Neural cell (in vitro differentiated cells): ENCODE measurements around the gene HAUS3. TPM values are rescaled to one million over a fixed set of nuclear protein-coding genes. Genes with fewer than 3 reads are reported as not detected.

Experiments
- H2AFZ ChIP-seq: fragments of 200-600, 300-800 bp; sonication (generic), shearing (Covaris generic); 2 replicates; pipeline ENCODE4 v1.6.0; 2014; ENCODE audit warnings: low read depth, mild to moderate bottlenecking, antibody characterized with exemption, low read length, moderate library complexity
- H3F3A ChIP-seq: fragments of 200-600 bp; shearing (Covaris generic); 2 replicates; pipeline ENCODE4 v1.6.1; 2016; ENCODE audit warnings: mild to moderate bottlenecking, moderate library complexity, mixed read lengths, antibody characterized with exemption, low read length; ENCODE audit not compliant: insufficient read depth, poor library complexity, severe bottlenecking
- H3K27ac ChIP-seq: fragments of 200-600, 300-800 bp; sonication (generic), shearing (Covaris generic); 2 replicates; pipeline ENCODE4 v1.5.1; 2014; ENCODE audit warnings: mild to moderate bottlenecking, low read length, moderate library complexity
- H3K27me3 ChIP-seq: fragments of 300-800, 200-600 bp; sonication (generic), shearing (Covaris generic); 2 replicates; pipeline ENCODE4 v1.6.0; 2014; ENCODE audit warnings: mild to moderate bottlenecking, low read depth, low read length, moderate library complexity; ENCODE audit not compliant: insufficient read depth
- H3K36me3 ChIP-seq: fragments of 300-800, 200-600 bp; sonication (generic), shearing (Covaris generic); 2 replicates; pipeline ENCODE4 v1.5.1; 2014; ENCODE audit warnings: mild to moderate bottlenecking, antibody characterized with exemption, low read length, moderate library complexity; ENCODE audit not compliant: insufficient read depth
- H3K4me2 ChIP-seq: fragments of 300-800, 200-600 bp; sonication (generic), shearing (Covaris generic); 2 replicates; pipeline ENCODE4 v1.6.0; 2014; ENCODE audit warnings: mild to moderate bottlenecking, low read length
- H3K4me3 ChIP-seq: fragments of 300-800, 200-600 bp; sonication (generic), shearing (Covaris generic); 2 replicates; pipeline ENCODE4 v1.5.1; 2014; ENCODE audit warnings: mild to moderate bottlenecking, low read length, moderate library complexity
- H3K79me2 ChIP-seq: fragments of 200-600 bp; shearing (Covaris generic); replicated peaks from 2 replicates; pipeline ENCODE4 v1.6.0; 2014; ENCODE audit warnings: mild to moderate bottlenecking, low read length, moderate library complexity; ENCODE audit not compliant: insufficient read depth
- H3K9ac ChIP-seq: fragments of 300-800, 200-600 bp; sonication (generic), shearing (Covaris generic); 2 replicates; pipeline ENCODE4 v1.6.1; 2016; ENCODE audit warnings: mild to moderate bottlenecking, low read length, mixed read lengths
- H3K9me2 ChIP-seq: fragments of 200-600 bp; shearing (Covaris generic); 2 replicates; pipeline ENCODE4 v1.6.1; 2016; ENCODE audit warnings: mild to moderate bottlenecking, low read length, mixed read lengths; ENCODE audit not compliant: insufficient read depth
- H3K9me3 ChIP-seq: fragments of 200-600, 300-800 bp; sonication (generic), shearing (Covaris generic); 2 replicates; pipeline ENCODE4 v1.6.1; 2016; ENCODE audit warnings: mild to moderate bottlenecking, mixed run types, low read length, moderate library complexity, mixed read lengths
- H4K20me1 ChIP-seq: fragments of 200-600 bp; shearing (Covaris generic); 2 replicates; pipeline ENCODE4 v1.6.1; 2016; ENCODE audit warnings: mild to moderate bottlenecking, mixed run types; ENCODE audit not compliant: insufficient read depth
- CTCF ChIP-seq: fragments of 450-650 bp; IDR thresholded peaks from 2 replicates; pipeline ENCODE4 v1.5.1; 2014; ENCODE audit warnings: antibody characterized with exemption, mild to moderate bottlenecking, moderate library complexity; ENCODE audit not compliant: poor library complexity, severe bottlenecking
- EP300 ChIP-seq: fragments of 450-650 bp; conservative IDR thresholded peaks from 2 replicates; pipeline ENCODE4 v1.6.1; 2014; ENCODE audit warnings: antibody characterized with exemption, mild to moderate bottlenecking, moderate library complexity; ENCODE audit not compliant: poor library complexity, severe bottlenecking
- EZH2 ChIP-seq: fragments of 200-600, 300-800 bp; shearing (Covaris generic), sonication (generic); IDR thresholded peaks from 2 replicates; pipeline ENCODE4 v1.6.1; 2014; ENCODE audit warnings: antibody characterized with exemption, low read length, borderline replicate concordance, mild to moderate bottlenecking; ENCODE audit not compliant: insufficient read depth, poor library complexity, severe bottlenecking
- MXI1 ChIP-seq: fragments of 450-650 bp; conservative IDR thresholded peaks from 2 replicates; pipeline ENCODE4 v1.6.1; 2014; ENCODE audit warnings: antibody characterized with exemption, mild to moderate bottlenecking; ENCODE audit not compliant: poor library complexity, severe bottlenecking
- POLR2AphosphoS5 ChIP-seq: IDR thresholded peaks from 2 replicates; pipeline ENCODE4 v1.6.1; 2012
- RAD21 ChIP-seq: fragments of 450-650 bp; conservative IDR thresholded peaks from 2 replicates; pipeline ENCODE4 v1.6.1; 2014; ENCODE audit warnings: antibody characterized with exemption, mild to moderate bottlenecking, moderate library complexity
- REST ChIP-seq: IDR thresholded peaks from 2 replicates; pipeline ENCODE4 v1.6.1; 2012; ENCODE audit warnings: borderline replicate concordance
- SMC3 ChIP-seq: fragments of 450-650 bp; conservative IDR thresholded peaks from 2 replicates; pipeline ENCODE4 v1.6.1; 2014; ENCODE audit warnings: antibody characterized with exemption, mild to moderate bottlenecking, moderate library complexity; ENCODE audit not compliant: poor library complexity
- TAF1 ChIP-seq: IDR thresholded peaks from 2 replicates; pipeline ENCODE4 v1.6.1; 2012; ENCODE audit warnings: low read depth
- polyA plus RNA-seq: library from polyadenylated mRNA; depleted of rRNA; stranded (reverse); fragments of >200 nt; gene quantifications from 2 replicates; pipeline ENCODE4 v1.2.3, GENCODE V29; 2014

The HAUS3 gene
- polyA plus RNA-seq, 1 donor from 2014 or later: 34.2 TPM

- Histone ChIP-seq H3K9ac (no peak overlapping the region), H3K9me2 (no peaks in the 10 kb centered on the region), H3K79me2 (peaks cover 6% of the 10 kb centered on the region), H2AFZ (no peak overlapping the region), H3K4me2 (no peak overlapping the region), H3F3A (no peaks in the 10 kb centered on the region), H3K9me3 (no peaks in the 10 kb centered on the region), H4K20me1 (peaks cover 14% of the 10 kb centered on the region), H3K27me3 (no peaks in the 10 kb centered on the region), H3K27ac (no peak overlapping the region), H3K36me3 (no peaks in the 10 kb centered on the region), H3K4me3 (no peak overlapping the region)
- TF ChIP-seq CTCF (no peak), POLR2AphosphoS5 (no peak), REST (no peak), EP300 (no peak), TAF1 (no peak), RAD21 (no peak), MXI1 (no peak), EZH2 (no peak), SMC3 (no peak)
Measured at GRCh38 chr4:2252530-2253091, 10.7 kb upstream of the HAUS3 start.

GRCh38 chr4:2251795-2252529 is 10.0 kb upstream of the HAUS3 start:
- Histone ChIP-seq H2AFZ (no peak overlapping the region), H4K20me1 (peaks cover 10% of the 10 kb centered on the region), H3K27ac (no peak overlapping the region), H3K36me3 (no peaks in the 10 kb centered on the region), H3K4me2 (no peak overlapping the region), H3K27me3 (no peaks in the 10 kb centered on the region), H3K9ac (no peak overlapping the region), H3K79me2 (peaks cover 6% of the 10 kb centered on the region), H3K4me3 (no peak overlapping the region), H3K9me2 (no peaks in the 10 kb centered on the region), H3K9me3 (no peaks in the 10 kb centered on the region), H3F3A (no peaks in the 10 kb centered on the region)
- TF ChIP-seq RAD21 (no peak), TAF1 (no peak), SMC3 (no peak), CTCF (no peak), EP300 (no peak), MXI1 (no peak), POLR2AphosphoS5 (no peak), EZH2 (no peak), REST (no peak)
